NCI-H526 (cell line): ENCODE results near the gene ARID5B.

Experiments used
- DNase-seq, 2 experiments: peaks; one replicate each; lab custom pipeline; 2025; lab: John Stamatoyannopoulos, UW

Gene ARID5B

DNA sequence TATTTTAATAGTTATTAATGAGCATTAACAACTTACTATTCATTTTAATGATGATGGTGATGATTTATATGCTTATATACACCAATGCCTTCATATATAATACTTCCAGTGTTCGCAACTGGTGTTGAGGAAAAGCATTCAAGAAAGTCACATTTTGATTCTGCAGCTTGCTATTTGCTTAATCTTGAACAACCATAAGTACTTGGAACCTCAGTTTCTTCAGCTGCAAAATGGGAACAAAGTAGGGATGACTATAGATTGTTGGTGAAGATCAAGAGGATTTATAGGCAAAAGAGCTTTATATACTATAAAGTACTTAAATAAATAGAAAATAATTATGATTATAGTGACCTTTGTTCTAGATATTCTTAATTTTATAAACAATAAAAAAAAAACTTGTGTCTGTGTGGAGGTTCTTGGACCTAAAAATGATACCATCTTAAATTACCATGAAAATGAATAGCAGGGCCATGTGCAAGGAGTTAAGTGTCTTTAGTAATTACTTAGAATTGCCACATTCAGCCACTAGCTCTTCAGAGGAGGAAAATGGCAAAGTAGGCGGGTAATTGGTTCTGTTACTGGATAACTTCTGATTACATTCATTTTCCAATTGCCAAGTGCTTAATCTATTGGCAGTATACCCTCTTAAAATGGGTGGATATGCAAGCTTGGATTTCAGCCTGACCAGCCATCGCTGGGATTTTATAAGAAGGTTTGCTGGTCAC lies 4.5 kb downstream of the ARID5B start:
- DNase-seq, result no peak

DNA sequence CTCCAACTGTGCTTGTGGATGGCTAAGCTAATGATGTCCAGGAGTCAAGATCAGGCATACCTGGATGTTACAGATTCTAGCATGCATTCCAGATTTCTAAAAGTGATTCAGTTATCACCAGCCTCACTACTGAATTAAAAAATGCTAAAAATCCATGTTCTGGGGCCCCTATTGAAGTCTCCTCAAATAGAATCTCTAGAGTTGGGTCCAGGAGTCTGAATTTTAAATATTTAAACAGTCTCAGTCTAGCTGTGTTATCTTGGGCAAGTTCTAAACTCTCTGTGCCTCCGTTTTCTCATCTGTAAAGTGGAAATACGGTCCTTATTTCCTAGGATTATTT lies 5.0 kb downstream of the ARID5B start:
- no peak for DNase-seq

DNA sequence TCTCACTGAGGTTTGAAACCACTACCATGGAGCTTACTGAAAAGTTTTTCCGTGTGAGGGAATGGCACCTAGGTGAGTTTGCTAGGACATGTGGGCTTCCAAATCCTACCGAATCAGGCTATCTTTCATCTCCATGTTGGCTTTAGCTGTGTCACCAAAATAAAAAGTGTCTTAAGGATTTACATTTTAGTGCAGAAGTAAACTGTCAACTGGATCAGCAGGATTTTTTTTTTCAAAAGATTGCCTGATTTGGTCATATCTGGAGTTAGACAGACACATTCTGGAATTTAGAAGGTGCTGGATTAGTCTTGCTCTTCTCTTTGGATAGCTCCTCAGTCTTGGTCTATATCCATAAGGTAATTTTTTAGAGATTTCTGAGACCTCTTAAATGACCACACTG lies 5.5 kb downstream of the ARID5B start:
- DNase-seq, result no peak

DNA sequence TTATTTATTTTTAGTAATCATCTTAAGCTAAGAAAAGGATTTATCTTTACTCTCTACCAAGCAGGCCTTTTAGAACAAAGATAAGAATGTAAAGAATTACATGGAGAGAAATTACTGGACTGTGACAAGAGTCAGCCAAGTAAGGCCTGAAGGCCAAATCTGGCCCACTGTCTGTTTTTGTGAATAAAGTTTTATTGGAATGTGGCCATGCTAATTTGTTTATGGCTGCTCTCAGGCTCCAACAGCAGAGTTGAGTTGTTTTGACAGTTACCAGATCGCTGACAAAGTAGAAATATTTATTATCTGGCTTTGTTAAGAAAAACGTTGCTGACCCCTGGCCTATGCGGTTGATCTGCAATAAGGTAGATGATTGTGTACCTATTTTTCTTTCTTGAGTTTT lies 6.1 kb downstream of the ARID5B start:
- no peak for DNase-seq

DNA sequence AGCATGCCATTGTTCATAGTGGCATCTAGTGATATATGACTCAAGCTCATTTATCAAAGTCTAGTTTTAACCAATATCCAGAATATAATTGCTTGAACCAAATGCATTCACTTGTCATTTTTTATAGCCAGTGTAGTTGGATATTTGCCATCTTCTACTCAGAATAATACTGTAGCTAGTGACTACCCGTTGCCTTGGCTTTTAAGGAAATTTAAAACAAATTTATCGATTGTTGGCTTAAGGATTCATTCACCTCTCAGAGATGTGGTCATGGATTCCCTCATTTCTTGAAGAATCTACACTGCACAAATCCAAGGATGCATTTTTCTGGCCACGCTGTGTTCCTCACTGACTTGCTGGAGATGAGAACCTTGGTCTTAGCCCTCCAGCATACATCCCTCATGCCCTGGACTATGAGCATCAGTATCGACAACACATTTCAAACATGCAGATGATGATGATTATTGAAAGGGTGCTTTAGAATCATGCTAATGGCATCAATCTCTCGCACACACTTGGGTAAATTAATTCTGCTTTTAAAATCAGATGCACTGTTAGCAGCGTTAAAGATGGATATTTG lies 8.8 kb downstream of the ARID5B start:
- no peak for DNase-seq

DNA sequence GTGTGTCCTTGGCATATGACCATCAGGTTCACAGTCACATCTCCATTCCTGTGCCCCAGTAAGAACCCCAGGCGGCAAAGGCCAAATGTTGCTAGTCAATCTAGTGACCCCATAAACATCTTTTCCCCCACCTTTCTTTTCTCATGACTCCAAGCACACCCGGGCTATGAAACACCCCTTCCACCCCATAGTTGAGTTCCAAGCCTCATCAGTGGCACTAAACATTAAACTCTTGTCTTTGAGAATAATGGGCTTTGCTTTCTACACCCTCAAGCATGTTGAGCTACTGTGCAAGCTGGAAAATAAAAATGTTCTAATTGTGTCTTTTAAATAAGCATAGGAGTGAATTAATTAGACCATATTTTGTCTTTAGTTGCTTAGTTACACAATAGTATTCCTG lies 9.4 kb downstream of the ARID5B start:
- DNase-seq, result no peak

DNA sequence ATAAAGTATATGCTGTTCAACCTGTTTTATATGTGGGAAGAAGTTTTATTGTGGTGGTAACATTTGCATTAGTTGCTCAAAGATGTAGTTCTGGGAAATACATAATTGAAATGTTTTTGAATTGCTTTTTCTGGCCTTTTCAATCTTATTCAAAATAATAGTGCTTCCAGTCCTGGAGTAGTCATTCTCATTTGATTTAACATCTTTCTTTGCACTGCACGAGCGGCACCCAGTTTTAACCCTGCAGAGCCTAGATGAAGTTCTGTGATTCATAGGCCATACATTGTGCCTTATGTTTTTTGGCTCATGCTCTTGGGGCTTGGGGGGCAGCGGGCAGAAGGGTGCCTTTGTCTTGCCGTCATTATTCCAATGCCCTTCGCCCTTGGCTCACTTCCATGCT lies 9.9 kb downstream of the ARID5B start:
- DNase-seq, result no peak

DNA sequence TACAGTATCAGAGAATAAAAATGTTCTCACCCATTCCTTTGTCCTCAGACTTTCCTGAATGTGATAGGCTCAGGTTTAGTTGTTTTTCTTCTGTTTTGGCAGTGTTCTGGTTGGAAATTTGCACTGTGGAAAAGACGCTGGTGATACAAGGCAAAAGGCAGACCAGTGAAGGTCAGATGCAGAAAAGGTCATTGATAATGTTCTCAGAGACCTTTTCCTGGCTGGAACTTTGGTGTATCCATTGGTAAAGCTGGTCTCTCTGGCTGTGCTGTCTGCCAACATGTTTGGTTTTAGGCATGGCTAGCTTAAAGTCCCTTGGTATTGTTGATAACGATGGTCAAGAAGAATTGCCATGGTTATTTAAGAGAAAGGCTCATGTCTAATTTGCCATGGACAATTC lies 11.5 kb downstream of the ARID5B start:
- DNase-seq, result no peak

DNA sequence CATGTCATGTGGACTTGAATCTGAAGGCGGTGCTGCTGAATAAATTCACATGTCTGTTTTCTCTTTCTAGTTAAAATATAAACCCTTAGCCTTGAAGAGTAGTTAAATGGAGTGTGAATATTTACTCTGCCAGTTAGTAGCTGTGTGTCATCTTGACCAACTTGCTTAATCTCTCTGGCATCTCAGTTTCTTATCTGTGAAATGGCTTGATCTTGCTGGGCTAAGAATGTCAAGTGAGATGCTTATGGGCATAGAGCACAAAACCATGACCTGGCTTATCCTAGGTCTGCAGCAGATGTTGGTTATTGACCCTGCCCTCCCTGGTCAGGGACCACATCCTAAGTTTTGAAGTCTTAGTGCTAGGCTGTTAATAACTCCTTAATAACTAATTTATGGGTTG lies 16.6 kb downstream of the ARID5B start:
- DNase-seq, result no peak

DNA sequence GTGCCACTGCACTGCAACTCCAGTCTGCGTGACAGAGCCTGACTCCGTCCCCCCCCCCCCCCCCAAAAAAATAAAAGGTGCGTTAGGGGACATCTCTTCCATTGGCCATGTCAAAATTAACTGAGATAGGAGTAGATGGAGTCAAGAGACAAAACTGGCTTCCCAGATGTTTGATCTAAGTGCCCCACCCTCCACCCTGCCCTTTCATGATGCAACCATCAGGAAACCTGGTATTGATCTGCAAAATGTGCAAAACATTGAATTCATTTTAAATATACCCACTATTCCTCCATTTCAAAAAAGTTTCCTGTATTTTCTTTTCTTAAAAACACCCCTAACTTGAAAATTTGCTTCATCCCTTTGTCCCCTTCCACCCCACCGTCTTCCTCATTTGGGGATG lies 17.5 kb downstream of the ARID5B start:
- no peak for DNase-seq

DNA sequence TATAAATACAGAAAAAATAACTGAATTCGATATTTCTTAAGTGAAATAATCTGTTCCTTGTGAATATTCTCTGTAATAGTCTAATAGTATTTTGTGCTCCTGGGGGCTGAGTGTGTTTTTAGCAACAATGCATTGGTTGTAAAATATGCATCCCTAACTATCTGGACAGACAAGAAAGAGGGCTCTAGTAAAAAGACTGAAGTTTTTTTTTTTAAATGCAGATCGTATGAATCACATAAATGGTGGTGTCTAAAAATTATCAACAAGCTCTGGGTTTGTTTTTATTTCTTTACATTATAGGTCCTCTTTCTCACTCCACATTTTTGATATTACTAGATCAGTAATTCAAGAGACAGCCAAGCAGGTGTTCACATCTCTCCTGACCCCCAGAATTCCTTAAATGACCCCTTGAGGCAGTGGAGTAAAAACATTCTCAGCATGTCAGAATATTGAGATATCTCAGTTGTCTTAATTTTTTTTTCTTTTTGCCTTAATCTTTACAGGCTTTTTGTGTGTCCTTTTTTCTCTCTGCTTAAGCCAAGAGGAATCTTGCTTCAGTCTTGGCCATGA lies 18.2 kb downstream of the ARID5B start:
- no peak for DNase-seq

DNA sequence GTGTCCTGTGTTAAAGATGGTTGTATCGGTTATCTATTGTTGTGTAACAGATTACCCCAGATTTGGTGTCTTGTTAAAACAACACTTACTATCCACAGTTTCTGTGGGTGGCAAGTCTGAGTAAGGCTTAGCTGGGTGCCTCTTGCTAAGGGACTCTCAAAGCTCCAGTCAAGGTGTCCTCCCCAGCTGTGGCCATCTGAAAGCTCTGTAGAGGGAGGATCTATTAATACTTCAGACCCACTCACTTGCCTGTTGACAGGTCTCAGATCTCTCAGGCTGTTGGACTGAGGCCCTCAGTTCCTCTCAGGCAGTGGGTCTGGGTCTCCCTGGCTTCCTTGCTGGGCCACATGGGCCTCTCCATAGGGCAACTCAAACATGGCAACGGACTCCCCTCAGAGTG lies 19.6 kb downstream of the ARID5B start:
- DNase-seq, result no peak

DNA sequence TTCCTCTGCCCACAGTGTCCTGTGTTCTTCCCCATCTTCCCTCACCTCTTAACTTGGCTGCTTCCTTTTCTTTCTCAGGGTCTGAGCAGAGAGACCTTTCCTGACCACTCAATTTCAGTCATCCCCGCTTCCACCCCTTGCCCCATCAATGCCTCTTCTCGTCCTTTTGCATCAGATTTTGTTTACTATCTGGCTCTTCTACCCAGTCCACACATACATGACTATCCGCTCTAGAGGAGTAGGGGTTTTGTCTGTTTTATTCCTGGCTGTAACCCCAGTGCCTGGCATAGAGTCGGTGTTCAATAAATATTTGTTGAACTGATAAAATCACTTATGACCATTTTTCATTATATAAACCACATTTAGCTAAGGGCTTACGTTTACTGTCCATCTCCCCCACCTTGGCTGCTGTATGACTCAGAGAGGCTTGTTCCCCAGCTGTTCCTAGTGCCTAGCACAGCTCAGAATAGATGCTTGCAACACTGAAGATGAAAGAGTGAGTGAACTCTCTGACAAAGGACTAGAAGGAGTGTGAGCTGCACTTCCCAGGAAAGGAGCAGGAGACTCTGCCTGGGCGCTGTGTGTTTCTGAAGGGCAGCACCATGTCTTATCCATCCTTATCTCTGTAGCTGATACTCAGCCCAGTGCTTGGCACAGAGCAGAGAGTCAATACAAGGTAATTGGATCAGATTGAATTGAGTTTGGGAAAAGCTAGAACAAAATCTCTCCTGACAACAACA lies 21.9 kb downstream of the ARID5B start:
- DNase-seq, result no peak

DNA sequence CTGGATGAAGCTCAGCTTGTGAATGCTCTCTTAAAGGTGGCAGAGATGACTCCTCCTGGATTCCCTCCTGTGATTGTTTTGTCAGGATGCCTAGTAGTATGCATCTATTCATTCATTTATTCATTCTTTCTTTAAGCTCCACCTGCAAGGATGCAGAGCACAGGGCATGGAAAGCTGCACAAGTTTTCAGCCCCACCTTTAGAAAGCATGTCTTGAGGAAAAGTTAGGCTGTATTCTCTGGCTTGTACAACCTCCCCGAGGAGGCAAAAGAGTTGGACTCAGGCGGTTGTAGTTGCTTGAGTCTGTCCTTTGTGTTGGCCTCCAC lies 22.4 kb downstream of the ARID5B start:
- no peak for DNase-seq

DNA sequence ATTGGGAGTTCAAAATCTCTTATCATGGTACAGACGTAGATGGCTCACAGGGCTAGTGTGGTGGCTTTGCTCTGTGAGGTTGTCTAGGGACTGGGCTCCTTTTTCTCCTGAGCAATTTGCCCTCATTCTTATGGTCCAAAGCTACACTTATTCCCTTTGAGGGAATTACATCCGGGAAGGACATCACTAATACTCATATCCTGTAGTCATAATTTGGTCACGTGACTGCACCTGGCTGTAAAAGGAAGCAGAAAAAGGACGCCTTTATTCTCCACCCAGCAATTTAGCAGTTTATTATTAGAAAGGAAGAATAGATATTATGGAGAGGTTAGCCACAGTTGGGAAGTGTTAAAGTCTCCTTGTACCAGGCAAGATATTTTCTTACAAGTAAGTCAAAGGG lies 28.1 kb downstream of the ARID5B start:
- DNase-seq, result no peak

DNA sequence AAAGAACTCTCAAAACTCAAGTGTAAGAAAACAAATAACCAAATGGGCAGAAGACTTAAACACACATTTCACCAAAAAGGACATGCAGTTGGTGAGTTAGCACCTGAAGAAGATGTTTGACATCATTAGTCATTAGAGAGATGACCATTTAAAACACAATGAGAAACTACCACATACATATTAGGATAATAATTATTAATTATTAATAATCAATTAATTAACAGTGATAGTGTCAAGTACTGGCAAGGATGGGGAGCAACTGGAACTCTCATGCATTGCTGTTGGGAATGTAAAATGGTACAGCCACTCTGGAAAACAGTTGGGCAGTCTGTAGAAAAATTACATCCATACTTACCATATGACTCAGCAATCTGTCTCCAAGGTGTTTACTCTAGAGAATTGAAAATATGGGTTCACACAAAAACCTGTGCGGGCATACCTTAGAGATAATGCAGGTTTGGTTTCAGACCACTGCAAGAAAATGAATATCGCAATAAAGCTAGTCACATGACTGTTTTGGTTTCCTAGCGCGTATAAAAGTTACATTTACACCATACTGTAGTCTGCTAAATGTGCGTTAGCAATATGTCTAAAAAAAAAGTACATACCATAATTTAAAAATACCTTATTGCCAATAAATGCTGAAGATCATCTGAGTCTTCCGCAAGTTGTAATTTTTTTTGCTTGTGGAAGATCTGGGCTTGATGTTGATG lies 30.3 kb downstream of the ARID5B start:
- no peak for DNase-seq

DNA sequence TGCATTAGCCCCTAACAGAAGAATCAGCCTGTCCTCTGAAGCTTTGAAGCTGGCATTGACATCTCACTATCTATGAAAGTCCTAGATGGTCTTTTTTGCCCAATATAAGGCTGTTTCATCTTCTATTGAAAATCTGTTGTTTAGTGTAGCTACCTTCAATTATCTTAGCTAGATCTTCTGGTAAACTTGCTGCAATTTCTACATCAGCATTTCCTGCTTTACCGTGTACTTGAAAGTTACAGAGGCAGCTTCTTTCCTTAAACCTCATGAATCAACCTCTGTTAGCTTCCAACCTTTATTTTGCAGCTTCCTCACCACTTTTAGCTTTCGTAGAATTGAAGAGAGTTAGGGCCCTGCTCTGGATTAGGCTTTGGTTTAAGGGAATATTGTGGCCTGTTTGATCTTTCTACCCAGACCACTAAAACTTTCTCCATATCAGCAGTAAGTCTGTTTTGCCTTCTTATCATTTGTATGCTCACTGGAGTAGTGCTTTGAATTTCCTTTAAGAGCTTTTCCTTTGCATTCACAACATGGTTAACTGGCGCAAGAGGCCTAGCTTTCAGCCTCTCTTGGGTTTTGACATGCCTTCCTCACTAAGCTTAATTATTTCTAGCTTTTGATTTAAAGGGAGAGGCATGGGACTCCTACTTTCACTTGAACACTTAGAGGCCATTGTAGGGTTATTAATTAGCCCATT lies 32.5 kb downstream of the ARID5B start:
- no peak for DNase-seq

DNA sequence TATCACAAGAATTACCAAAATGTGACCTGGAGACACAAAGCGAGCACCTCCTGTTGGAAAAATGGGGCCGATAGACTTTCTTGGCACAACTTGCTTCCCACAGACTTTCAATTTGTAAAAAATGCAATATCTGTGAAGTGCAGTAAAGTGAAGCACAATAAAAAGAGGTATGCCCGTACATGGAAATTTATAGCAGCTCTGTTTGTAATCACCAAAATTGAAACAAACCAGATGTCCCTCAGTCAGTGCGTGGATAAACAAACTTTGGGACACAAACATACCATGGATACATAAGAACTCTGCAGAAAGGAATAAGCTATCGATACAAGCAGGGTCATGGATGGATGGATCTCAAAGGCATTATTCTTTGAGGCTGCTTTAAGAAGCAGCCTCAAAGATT lies 33.6 kb downstream of the ARID5B start:
- no peak for DNase-seq

DNA sequence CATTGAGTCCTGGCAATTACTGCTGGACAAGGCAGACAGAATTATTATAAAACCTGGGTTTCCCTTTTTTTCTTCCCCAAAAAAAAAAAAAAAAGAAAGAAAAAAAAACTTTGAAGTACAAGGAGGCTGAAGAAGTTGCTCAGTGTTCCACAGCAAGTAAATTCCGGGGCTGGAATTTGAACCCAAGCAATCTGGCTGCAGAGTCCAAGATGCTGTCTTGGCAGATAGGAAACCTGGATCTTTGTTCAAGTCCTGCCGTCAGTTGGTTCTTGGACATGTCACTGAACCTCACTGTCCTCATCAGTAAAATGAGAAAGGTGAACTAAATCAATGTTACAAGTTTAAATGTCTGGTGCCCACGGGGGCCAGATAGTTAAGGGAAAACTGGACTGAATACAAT lies 35.3 kb downstream of the ARID5B start:
- DNase-seq, result no peak

DNA sequence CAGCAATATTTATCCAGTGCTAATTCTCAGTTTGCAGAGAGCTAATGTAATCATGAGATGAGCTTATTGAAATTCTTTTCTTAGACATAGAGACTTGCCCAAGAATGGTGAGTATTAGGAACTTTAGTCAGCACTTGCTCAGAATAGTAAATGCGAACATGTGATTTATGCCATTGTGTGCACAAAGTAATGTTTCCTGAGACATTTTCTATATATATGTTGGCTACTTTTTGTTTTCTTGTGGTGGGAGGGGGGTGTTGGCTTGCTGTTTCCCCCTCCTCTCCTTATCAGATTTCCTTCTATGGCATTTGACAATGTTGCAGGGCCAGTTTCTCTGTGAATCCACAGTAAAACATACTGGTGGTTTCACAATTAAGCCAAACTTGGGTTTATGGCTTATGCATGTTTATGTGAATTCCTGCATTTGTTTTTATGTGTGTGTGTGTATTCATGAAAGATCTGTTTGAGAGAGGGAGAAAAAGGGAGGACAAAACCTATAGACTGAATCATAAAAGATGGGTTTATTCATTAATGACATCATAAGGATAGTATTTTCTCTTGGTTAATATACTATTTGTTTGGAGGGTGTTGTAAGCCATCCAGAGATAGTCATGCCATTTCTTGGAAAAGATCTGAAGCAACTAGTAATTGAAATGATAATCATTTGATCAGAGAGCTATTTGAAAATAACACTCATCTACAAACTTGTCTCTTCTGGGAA lies 36.3 kb downstream of the ARID5B start:
- no peak for DNase-seq

DNA sequence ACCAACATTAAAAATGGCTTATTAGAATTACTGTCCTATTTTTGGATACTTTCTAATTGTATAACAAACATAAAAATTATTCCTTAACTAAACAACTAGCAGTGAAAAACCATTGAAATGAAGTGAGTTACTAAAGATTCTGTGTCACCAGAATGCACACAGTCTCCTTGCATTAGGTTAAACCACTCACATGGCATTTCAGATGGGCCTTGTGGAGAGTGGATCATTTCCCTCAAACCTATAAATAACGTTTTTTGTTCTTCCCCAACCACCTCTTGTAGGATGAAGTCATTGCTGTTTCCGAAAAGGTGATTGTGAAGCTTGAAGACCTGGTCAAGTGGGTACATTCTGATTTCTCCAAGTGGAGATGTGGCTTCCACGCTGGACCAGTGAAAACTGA lies 38.4 kb downstream of the ARID5B start:
- no peak for DNase-seq
